GM12874 (cell line): ENCODE results near the gene PTPN9.

Source experiments
- TF ChIP-seq, protein P1 (sequence below): IDR thresholded peaks from 2 replicates; pipeline ENCODE4 v1.5.1; 2011; ENCODE audit warnings: low read depth, mild to moderate bottlenecking, control low read depth, low read length, moderate library complexity; ENCODE audit not compliant: insufficient read depth

PTPN9 gene

DNA sequence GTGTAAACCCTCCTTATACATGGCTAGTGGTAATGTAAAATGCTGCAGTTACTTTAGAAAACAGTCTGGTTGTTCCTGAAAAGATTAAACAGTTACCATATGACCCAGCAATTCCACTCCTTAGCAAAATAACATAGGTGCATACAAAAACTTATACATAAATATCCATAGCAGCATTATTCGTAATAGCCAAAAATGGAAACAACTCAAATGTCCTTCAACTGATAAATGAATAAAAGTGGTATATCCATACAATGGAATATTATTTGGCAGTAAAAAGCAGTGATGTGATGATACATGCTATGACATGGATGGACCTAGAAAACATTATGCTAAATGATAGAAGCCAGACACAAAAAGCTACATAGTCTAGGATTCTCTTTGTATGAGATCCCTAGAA, 96.0 kb downstream of the PTPN9 start:
- TF ChIP-seq, protein P1, sequence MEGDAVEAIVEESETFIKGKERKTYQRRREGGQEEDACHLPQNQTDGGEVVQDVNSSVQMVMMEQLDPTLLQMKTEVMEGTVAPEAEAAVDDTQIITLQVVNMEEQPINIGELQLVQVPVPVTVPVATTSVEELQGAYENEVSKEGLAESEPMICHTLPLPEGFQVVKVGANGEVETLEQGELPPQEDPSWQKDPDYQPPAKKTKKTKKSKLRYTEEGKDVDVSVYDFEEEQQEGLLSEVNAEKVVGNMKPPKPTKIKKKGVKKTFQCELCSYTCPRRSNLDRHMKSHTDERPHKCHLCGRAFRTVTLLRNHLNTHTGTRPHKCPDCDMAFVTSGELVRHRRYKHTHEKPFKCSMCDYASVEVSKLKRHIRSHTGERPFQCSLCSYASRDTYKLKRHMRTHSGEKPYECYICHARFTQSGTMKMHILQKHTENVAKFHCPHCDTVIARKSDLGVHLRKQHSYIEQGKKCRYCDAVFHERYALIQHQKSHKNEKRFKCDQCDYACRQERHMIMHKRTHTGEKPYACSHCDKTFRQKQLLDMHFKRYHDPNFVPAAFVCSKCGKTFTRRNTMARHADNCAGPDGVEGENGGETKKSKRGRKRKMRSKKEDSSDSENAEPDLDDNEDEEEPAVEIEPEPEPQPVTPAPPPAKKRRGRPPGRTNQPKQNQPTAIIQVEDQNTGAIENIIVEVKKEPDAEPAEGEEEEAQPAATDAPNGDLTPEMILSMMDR = no peak

DNA sequence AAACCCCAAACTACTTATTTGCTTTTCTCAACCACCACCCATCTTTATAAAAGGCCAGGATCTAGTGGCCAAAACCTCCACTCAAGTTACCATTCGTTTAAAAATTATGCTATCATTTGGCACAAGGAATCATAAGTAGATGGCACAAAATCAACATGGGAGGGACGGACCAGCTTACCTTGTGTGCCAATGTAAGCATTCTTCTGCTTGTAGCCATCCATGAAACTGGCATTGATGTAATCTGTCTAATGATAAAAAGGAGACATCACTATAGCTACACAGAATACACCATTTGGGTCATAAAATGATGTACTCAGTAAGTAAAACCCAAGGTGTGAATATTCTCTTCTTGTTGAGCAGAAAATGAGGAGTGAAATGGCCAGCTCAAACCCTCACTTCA, 99.4 kb downstream of the PTPN9 start:
- TF ChIP-seq, protein P1 = no peak

DNA sequence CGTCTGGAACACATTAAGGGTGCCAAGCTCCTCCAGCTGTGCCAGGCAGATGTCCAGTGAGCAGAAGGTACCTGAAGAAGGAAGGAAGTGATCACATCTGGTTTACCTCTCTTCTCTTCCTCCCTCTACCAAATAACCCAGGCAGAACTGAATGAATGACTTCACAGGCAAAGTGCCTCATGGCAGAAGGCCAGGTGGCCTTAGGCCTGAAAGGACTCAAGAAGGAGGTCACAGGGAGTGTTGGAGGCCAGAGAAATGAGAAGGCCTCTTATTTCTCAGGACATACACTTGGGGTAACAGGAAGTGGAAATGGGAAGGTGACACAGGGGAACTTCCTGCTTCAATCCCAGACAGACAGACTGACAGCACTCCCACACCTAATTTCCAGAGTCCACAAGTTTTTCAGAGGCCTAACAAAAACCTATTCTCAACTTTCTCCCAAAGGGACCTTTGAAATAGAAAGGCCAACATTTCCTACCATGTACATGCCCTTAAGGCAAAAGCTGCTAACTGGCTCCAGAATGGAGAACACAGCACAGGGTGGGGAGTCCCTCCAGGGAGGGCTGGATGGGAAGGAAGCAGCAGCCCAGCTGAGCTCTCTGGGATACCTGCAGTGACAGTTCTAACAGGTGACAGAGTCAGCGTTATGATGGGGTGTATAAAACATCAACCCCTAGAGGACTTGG, 110.1 kb downstream of the PTPN9 start:
- TF ChIP-seq, protein P1 = no peak

DNA sequence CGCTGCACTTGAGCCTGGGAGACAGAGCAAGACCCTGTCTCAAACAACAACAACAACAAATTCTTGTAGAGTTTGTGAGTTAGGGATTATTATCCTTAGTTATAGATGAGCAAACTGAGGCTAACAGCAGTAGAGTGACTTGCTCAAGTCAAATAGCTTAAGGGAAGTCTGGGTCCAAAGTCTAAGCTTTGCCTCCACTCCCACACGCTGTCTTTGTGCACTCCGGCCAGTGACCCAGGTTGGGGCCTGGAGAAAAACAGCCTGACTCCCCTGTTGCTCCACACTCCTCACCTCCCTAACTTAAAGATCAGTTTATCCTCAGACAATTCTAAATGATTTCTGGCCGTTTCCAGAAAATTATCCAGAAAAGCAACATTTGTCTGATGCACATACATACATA, 118.5 kb downstream of the PTPN9 start:
- TF ChIP-seq, protein P1 = no peak

DNA sequence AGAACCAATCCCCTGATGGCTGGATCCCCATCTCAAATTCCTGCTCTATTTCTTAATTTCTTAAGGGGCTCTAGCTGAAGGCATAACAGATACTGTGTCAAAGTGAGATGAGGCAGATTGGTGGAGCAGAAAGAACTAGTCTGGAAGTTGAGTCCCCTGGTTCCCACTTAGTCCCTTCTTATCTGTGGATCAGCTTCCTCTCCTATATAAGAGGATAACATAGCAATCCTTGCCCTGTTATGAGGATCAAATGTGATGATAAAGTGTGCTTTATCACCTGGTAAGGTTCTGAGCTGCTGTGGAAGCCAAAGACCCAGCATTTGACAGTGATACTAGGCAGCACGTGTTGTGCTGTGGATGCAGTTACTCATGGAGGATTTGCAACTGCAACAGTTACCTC, 119.5 kb downstream of the PTPN9 start:
- TF ChIP-seq, protein P1 = no peak

DNA sequence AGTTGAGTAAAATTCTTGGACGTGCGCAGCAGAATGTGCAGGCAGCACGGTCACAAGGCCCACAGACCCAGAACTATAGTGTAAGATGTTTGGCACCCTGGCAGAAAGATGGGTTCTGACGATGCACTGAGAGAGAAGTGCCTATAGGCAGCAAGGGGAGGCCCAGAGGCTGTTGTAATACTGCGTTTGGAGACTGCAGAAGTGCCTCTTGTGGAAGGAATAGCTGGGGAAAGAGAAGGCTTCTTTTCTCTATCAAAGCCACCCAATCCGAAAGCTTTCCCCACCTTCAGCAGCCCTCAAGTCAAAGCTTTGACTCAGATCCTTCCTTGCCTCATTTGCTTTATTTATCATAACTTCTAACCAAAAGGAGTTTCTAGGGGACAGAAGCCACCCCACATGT, 122.4 kb downstream of the PTPN9 start:
- TF ChIP-seq, protein P1 = no peak

DNA sequence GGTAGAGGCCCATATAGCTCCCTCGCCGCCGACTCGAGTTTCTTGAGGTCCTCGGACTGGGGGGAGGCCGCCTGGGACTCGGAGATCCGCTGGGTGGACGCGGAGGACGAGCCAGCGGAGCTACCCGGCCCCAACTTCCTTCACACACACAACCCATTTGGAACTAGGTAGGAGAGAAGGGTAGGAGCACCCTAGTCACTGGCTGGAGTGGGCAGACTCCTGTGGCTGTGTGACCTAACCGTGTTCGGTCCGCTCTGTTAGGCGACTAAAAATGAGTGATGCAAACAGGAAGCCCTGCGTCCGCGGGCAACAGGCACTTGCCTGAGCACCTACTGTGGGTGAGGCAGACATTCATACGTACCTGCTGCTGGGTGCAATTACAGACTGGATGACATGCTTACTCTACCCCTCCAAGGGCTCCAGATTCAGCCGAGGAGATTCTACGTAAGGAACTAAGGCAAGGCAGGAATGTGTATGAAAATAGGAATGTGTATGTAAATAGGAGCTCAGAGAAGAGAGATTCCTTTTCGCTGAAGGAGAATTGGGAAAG, 123.1 kb downstream of the PTPN9 start:
- TF ChIP-seq, protein P1 = no peak
